Hematopoietic multipotent progenitor cell (in vitro differentiated cells): ENCODE data around the gene EFCAB6. TPM values are rescaled to one million over a fixed set of nuclear protein-coding genes. Genes with fewer than 3 reads are reported as not detected.
A peak's percentile ranks its signal among the peaks of the same experiment; 100 is the strongest.
"Not testable (repeated sequence)": the region's sequence is repeated elsewhere in the genome, so short reads cannot be mapped to it uniquely, and the experiment has no call there.

Experiments
- DNase-seq, 3 donors: peaks; one replicate each; pipeline ENCODE4 v3.0.0-alpha.2; 2011 to 2015; ENCODE audit warnings: low read depth in 2 of 3, low spot score in 2 of 3
- total RNA-seq: library from RNA; depleted of rRNA; stranded (reverse); fragments of >200 nt; gene quantifications from one replicate; pipeline ENCODE4 v1.2.3, GENCODE V29; 2012

EFCAB6 gene
- total RNA-seq, 1 donor, result 0.54 TPM

DNA sequence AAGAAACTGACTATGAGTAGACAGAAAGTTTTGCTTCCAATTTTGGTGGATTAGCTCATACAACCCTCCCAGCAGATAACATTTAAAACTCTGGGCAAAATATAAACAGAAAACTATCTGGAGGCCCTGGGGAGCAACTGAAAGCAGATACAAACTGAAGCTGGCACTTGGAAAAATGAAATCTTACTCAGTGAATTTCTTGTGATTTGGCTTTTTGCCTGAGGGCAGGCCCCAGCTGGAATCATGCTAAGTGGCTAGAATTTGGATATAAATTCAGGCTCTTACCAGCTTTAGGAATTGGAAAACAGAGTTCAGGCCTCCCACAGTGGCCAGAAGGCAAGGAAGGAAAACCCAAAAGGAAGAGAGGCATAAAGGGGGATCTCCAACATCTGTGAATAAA is 85.8 kb downstream of the EFCAB6 start:
- DNase-seq, result no peak

DNA sequence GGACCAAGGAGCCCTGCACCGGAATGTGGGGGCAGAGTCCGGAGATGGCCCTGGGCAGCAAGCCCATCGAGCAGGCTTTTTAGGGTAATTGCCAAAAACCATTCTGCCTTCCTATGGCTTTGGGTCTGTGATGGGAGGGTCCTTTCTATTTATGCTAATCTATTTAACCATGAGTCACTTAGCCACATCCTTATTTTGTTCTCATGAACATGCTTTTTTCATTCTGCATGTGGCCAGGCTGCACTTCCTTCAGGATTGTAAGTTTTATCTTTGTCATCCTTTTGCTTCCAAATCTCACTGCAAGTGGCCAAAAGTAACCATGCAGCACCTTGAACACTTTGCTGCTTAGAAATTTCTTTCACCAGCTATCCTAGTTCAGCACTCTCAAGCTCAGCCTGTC is 88.3 kb downstream of the EFCAB6 start:
- DNase-seq, result peak in 2 of 3 donors; percentile 6 to 37

DNA sequence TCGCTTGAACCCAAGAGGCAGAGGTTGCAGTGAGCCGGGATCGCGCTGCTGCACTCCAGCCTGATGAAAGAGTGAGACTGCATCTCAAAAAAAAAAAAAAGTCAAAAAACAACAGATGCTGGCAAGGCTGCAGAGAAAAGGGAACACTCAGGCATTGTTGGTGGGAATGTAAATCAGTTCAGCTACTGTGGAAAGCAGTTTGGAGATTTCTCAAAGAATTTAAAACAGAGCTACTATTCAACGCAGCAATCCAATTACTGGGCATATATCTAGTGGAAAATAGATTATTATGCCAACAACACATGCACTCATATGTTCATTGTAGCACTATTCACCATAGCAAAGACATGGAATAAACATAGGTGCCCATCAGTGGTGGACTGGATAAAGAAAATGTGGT is 89.7 kb downstream of the EFCAB6 start:
- DNase-seq, result no peak

DNA sequence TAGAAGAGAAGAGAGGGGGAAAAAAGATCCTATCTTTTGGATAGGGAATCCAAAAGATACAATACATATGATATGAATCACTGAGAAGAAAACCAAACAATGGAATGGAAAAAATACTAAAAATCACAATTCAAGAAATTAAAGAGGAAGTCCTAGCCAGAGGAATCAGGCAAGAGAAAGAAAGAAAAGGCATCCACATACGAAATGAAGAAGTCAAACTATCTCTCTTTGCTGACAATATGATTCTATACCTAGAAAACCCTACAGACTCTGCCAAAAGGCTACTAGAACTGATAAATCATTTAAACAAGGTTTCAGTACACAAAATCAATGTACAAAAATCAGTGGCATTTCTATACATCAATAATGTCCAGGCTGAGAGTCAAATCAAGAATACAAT is 91.4 kb downstream of the EFCAB6 start:
- DNase-seq, result no peak

DNA sequence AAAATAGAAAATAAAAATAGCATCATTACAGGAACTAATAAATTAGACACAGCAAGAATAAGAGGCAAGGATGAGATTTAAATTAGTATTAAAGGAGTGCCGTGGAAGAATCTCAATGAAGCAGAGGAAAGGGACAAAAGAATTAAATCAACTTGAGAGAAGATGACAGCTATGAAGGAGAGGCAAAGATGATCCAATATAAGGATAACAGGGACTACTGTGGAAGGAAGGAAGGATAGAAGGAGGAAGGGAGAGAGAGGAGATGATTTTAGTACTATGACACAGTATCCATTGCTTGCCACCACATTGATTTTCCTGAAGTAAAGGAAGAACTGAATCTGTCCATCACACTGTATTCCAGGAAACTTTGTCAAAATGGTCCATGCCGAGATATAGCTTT is 98.0 kb downstream of the EFCAB6 start:
- DNase-seq, result no peak

DNA sequence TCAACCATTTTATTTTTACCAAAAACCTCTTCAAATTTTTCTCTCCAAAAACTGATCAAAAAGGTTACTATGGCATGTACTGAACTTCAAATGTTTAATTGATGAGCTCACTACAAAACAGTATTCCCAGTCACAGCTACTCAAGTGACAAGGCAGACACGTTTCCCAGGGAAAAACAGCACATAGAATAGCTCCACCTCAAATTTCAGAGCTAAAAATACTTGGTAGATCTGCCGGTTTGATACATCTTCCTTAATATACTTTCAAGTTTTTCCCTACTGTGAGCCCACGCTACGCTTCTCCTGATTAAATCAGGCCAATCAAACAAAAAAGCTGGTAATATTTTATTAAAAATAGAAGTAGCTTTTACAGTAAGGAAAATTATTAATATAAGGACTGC is 100.4 kb downstream of the EFCAB6 start:
- no peak for DNase-seq

DNA sequence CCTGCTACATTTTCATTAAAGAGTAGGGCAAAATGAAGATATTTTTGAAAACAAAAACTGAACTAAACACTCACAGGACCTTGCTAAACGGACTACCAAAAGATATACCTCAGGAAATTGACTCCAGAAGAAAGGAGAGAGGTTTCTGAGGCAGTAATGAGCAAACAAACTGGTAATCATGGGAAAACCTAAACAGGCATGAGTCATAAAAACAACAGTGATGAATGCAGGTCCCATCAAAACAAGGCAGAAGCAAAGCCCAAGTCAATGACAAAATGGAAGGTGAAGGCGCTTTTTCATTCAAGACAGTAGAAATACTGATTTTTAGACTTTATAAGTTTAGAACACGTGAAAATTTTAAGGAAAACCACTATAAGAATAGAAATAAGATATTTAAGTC is 104.5 kb downstream of the EFCAB6 start:
- DNase-seq, result no peak

DNA sequence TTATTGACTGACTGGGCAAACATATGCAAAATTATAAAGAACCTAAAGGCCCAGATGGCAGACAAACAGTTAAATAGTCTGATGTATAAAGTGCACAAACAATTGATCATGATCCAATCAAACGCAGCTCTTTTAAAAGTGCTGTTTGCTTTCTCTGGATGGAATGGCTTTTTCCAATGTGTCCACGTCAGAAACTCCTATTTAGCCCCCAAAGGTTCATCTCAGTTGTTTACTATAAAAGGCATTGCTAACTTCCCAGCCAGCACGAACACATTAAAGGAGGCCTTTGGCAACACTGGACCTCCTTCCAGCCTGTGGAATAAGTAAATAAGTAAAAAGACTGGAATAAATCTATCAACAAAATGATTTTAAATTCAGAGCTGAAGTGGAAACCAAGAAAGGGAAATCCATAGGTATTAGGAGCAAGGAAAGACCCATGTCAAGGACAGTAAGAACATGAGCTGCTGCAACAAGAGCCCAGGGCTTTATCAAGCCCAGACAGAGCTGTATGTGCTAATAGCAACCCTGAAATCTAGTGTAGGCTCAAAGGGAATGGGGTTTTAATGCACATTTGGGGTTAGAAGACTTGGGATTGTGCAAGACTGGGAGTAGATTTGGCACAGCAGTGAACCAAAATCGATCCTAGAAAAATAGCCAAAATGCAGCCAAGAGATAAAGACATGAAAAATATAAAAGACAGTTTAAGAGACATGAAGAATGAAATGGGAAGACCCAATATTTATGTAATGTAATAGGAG is 105.4 kb downstream of the EFCAB6 start:
- DNase-seq, result no peak

DNA sequence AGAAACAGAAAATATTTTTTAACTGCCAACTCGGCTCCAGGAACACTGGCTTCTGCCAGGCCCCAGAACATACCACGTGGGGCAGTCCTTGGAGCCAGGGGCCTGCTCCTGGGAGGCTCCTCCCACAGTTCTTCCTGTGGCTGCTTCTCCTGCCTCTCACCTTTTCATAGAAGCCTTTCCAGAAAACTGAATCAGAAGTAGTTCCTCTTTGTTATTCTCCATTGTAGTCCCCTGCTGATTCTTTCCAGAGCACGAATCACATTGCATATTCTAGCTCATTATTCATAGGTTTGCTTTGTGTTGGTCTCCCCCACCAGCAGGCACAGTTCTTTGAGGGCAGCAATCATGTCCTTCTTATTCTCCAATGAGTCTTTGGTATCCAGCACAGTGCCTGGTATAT is 106.0 kb downstream of the EFCAB6 start:
- DNase-seq, result no peak

DNA sequence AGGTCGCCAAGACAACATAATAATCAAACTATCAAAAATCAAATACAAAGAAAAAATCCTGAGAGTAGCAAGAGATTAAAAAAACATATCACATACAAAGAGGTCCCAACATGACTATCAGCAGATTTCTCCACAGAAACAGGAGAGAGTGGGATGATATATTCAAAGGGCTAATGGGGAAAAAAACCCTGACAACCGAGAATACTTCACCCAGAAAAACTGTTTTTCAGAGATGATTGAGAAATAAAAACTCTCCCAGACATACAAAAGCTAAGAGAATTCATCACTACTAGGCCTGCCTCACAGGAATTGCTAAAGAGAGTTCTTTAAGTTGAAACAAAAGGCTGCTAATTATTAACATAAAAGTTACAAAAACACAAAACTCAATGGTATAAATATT is 108.1 kb downstream of the EFCAB6 start:
- no peak for DNase-seq

DNA sequence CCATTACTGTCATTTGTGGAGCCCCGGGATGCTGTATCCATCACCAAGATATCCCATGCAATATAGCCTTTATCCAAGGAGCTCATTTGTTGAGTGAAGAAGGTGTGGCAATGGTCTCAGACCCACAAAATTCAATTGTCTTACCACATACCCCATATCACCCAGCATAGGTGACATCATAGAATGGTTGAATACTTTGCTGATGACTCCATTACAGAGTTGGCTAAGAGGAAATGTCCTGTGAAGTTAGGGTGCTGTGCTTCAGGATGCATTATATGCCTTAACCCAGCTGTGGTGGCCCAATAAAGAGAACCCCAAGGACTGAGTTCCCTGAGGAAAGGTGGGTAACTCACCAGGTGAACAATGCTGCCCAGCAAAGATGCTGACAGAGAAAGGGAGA is 113.7 kb downstream of the EFCAB6 start:
- no peak for DNase-seq

DNA sequence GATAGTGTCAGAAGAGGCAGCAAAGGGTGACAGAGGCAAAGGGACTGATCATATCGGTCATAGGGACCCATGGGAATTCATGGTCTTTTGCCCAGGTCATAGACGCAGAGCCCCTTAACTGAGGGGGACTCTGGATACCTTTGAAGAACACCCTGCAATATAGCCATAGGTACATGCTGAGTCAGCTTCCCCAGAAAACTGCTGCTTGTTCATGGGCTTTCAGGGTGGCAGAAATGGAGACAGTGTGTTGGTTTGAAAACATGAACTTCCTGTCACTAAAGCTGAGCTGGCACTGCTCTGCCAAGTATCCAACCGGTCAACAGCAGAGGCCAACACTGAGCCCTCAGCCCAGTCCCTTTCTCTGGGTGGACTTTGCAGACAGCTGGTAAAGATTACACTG is 114.2 kb downstream of the EFCAB6 start:
- no peak for DNase-seq

DNA sequence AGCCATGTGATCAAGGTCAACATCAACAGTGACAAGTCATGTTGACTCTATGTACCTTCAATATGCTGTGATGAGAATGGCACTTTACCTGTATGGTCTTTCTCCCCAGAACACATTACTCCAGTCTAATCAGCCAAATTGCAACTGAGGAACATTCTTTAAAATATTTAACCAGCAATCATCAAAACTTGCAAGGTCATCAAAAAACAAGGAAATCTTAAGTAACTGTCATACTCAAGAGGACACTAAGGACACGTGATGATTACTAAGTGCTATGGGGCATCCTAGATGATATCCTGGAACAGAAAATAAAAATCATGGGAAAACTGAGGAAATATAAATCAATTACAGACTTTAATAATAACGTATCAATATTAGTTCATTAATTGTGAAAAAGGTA is 118.9 kb downstream of the EFCAB6 start:
- no peak for DNase-seq

DNA sequence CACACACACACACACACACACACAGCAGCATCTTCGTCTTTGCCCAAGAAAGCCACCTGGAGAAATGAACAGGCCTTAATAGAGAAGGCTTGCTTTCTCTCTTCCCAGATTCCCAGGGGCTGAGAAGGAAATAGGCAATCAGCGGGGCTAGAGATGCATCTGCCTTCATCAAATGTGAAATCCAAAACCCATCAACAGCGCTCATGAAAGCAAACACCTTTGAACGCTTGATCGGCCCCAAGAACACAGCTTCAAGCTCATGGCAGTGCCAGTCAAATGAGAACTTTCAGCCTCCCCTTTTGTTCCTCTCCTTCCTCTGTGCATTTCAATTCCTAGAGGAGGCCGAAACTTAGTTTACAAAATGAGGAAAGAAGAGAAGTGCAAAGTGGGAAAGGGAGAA is 122.7 kb downstream of the EFCAB6 start:
- DNase-seq, result no peak

DNA sequence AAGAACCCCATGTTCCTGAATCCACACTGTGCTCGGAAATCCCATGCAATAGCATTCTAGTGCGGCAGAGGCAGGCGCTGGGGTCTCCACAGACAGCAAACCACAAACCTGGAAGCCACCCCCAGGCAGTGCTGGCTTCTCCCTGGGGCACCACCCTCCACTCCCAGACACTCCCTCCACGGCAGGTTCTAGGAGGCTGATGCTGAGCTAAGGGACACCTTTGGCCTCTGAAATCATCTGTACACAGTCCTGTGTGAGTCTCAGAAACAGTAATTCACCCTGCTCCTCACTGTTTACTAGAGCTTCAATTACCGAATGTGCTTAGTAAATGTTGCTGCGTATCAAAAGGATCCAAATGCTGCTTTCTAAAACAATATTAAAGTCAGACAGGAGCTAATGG is 129.3 kb downstream of the EFCAB6 start:
- no peak for DNase-seq

DNA sequence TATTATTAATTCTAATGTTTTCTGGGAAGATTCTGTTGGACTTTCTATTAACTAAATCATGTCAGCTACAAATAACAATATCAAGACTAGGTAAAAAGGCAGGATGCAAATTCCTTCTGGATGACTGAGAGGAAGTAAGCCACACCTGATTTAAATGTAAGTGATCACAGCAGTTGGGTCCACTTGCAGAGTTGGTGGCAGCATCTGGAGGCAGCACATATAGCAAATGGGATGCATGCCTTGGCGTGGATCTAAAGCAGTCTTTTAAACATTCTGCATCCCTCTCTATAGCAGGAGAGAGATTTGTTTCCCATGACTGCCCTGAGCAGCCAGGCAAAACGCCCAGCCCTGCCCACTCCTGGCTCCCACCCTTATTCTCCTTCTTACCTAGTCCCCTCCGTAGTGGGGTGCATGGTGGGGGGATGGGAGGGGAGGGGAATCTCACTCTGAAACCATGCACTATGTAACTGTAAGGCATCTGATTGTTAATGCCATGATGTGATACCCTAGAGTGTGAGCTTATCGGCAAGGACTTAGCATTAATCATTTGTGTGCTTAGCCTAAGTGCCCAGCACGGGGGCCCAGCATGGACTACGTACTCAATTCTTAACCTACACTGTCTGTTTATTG is 130.3 kb downstream of the EFCAB6 start:
- DNase-seq, result no peak

DNA sequence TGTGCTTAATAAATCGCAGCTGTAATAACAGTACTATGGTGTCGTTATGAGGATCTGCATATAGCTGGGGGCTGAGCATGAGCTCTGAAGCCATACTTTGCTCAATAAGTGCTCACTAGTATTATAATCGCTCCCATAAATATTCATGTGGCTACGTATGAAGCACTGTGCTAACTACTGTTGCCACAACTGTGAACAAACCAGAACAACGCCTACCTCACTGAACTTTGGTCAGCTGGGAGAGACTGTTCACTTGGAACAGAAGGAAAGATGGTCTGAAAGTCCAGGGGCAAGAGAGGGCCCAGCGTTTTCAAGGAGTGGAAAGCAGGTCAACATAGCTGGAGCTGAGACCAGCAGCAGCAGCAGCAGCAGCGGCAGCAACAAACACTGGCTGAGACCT is 141.6 kb downstream of the EFCAB6 start:
- no peak for DNase-seq

DNA sequence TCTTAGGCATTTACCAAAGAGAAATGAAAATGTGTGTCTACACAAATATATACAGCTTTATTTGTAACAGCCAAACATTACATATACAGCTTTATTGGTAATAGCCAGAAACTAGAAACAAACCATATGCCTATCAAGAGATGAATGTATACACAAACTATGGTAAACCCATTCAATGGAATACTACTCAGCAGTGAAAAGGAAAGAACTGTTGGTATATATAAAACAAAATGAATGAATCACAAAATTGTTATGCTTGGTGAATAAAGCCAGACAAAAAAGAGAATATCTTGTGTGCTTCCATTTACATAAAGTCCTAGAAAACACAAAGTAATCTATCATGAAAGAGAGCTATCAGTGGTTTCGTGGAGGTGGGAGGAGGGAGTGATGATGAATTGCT is 142.9 kb downstream of the EFCAB6 start:
- DNase-seq, result no peak

DNA sequence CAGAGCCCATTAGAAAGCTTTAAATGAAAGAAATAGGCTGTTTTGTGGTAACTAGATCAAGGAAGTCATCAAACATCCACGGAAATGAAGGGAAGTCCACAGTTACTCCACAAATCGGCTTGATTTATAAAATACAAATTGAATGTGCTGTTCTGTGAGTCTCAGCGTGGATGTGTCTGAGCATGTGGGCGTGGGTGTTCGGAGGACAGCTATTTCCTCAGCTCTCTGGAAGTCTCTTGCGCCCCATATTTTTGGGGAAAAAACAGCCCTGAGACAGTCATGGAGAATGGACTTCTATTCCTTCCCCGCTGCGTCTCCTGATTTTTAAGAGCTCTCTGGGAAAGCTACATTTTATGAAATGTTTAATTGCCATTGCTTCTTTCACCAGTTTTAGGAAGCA is 144.4 kb downstream of the EFCAB6 start:
- DNase-seq, result no peak

DNA sequence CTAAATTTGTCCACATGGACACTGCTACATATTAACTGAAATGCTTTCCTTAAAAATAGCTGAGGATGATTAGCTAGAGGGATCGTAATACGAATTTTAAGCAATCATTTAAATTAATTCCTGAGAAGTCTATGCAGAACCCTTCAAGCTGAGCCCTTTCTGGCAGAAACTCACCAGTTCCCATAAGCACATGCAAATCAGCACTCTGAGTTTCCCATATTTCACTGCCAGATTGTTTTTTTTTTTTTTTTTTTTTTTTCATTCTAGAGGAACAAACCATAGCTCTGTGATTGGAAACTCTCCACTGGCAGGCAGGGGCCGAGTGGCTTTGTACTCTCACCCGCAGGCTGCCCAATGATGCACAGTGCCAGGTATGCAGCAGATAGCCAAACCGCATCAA is 145.6 kb downstream of the EFCAB6 start:
- no peak for DNase-seq

DNA sequence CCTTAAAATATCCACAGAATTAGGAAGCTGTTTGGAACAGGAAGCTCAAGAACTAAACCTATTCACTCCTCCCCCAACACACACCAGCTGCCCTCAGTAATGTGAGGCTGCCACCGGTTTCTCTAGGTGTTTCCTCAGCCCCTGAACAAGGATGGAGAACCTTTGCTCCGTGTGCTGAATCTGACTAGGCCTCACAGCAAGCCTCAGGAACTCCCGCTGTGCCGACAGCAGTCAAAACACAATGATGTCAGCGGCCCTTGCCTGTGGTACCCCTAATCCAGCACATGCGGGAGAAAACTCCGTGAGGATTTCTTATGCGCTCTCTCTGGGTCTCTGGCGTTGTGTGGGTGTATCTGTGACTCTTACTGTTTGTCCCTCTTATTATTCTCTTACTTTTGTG is 153.3 kb downstream of the EFCAB6 start:
- DNase-seq, result no peak

DNA sequence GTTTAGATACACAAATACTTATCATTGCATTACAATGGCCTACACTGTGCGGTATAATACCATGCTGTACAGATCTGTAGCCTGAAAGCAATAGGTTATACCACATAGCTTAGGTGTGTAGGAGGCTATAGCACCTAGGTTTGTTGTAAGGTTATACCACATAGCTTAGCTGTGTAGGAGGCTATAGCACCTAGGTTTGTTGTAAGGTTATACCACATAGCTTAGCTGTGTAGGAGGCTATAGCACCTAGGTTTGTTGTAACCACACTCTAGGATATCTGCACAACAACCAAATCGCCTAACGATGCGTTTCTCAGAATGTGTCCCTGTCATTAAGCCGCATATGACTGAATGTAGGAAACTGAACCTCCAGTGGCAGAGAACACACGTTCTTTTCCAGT is 155.5 kb downstream of the EFCAB6 start:
- not testable (repeated sequence) for DNase-seq

DNA sequence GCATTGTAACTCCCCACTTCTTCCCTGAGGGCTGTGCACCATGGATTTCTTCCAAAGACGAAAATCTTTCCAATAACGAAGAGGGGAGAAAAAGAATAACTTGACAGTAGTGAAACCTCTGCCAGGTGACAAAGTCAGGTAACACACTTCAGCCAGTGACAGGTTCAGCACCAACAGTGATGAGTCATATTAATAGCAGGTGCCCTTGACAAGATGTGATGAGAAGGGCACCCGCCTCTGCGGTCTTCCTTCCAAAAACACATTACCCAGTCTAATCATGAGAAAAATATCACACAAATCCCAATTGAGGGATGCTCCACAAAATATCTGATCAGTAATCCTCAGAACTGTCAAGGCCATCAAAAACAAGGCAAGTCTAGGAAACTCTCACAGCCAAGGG is 157.8 kb downstream of the EFCAB6 start:
- no peak for DNase-seq
